HG02885 (cell line): ENCODE data around the gene MTREX.

Experiments used
- ATAC-seq: cut with Tn5 transposase; IDR thresholded peaks from one replicate; pipeline ENCODE4 v1.9.1; 2021; ENCODE audit warnings: mild to moderate bottlenecking; ENCODE audit not compliant: unreplicated experiment, poor library complexity

Gene MTREX

GRCh38 chr5:55418994-55419968 is 111.5 kb downstream of the MTREX start:
- no peak for ATAC-seq

- peak; percentile 80 for ATAC-seq
These were observed 113.3 kb downstream of the MTREX start for GRCh38 chr5:55421074-55421529.

- ATAC-seq, result no peak
These were observed 118.7 kb downstream of the MTREX start for GRCh38 chr5:55426455-55426854.

GRCh38 chr5:55427157-55427556 is 119.4 kb downstream of the MTREX start:
- ATAC-seq, result no peak

GRCh38 chr5:55429221-55429612 is 121.4 kb downstream of the MTREX start:
- ATAC-seq, result no peak

- ATAC-seq, result no peak
These were observed 121.9 kb downstream of the MTREX start for GRCh38 chr5:55429613-55430253.

- ATAC-seq, result no peak
These were observed 124.8 kb downstream of the MTREX start for GRCh38 chr5:55432549-55432948.

- no peak for ATAC-seq
These were observed 129.7 kb downstream of the MTREX start for GRCh38 chr5:55437452-55437851.

GRCh38 chr5:55437859-55438206 is 130.0 kb downstream of the MTREX start:
- no peak for ATAC-seq

GRCh38 chr5:55438998-55439397 is 131.2 kb downstream of the MTREX start:
- no peak for ATAC-seq

- ATAC-seq, result peak; percentile 46
These were observed 132.4 kb downstream of the MTREX start for GRCh38 chr5:55440188-55440646.

- ATAC-seq, result no peak
These were observed 133.4 kb downstream of the MTREX start for GRCh38 chr5:55441107-55441771.

- no peak for ATAC-seq
These were observed 134.2 kb downstream of the MTREX start for GRCh38 chr5:55441954-55442353.

- ATAC-seq, result no peak
These were observed 138.0 kb downstream of the MTREX start for GRCh38 chr5:55445791-55446190.

- no peak for ATAC-seq
These were observed 139.0 kb downstream of the MTREX start for GRCh38 chr5:55446640-55447351.

- no peak for ATAC-seq
These were observed 142.4 kb downstream of the MTREX start for GRCh38 chr5:55450050-55450765.

- ATAC-seq, result no peak
These were observed 144.2 kb downstream of the MTREX start for GRCh38 chr5:55451976-55452375.

- ATAC-seq, result no peak
These were observed 145.4 kb downstream of the MTREX start for GRCh38 chr5:55453211-55453610.

GRCh38 chr5:55454282-55454681 is 146.5 kb downstream of the MTREX start:
- ATAC-seq, result no peak
